Endothelial cell (in vitro differentiated cells): Measurements from ENCODE around the gene SEPTIN12. TPM values are rescaled to one million over a fixed set of nuclear protein-coding genes. Genes with fewer than 3 reads are reported as not detected.

Source experiments
- DNase-seq: peaks from one replicate; pipeline ENCODE4 v3.0.0; 2021; ENCODE audit warnings: low spot score
- H3K27ac Mint-ChIP-seq: one replicate; pipeline ENCODE4 v1.8.0; 2021; ENCODE audit warnings: mixed read lengths, inconsistent platforms; ENCODE audit not compliant: unreplicated experiment
- H3K27me3 Mint-ChIP-seq: one replicate; pipeline ENCODE4 v1.8.0; 2021; ENCODE audit warnings: mild to moderate bottlenecking, moderate library complexity, mixed read lengths, inconsistent platforms; ENCODE audit not compliant: unreplicated experiment
- H3K36me3 Mint-ChIP-seq: one replicate; pipeline ENCODE4 v1.8.0; 2021; ENCODE audit warnings: mild to moderate bottlenecking, low read depth, mixed read lengths, inconsistent platforms; ENCODE audit not compliant: unreplicated experiment
- H3K4me1 Mint-ChIP-seq: one replicate; pipeline ENCODE4 v1.8.0; 2021; ENCODE audit warnings: mild to moderate bottlenecking, mixed read lengths, inconsistent platforms; ENCODE audit not compliant: unreplicated experiment
- H3K4me3 Mint-ChIP-seq: one replicate; pipeline ENCODE4 v1.8.0; 2021; ENCODE audit warnings: mild to moderate bottlenecking, mixed read lengths, inconsistent platforms; ENCODE audit not compliant: unreplicated experiment
- H3K9me3 Mint-ChIP-seq: one replicate; pipeline ENCODE4 v1.8.0; 2021; ENCODE audit warnings: mixed read lengths, inconsistent platforms; ENCODE audit not compliant: unreplicated experiment
- CTCF ChIP-seq: fragments of 200-600 bp; sonication (generic); IDR thresholded peaks from one replicate; pipeline ENCODE4 v1.5.0; 2021; ENCODE audit warnings: antibody characterized with exemption; ENCODE audit not compliant: unreplicated experiment
- total RNA-seq: library from RNA; stranded (reverse); fragmentation: NEBNext Ultra II Directional; extraction: Animal tissue kit (Norgen Biotek cat#: 25700); gene quantifications from one replicate; pipeline ENCODE4 v1.2.1, GENCODE V29; 2021; ENCODE audit not compliant: unreplicated experiment

Gene SEPTIN12
- total RNA-seq, 1 donor from 2014 or later = 11.5 TPM

- H3K36me3 Mint-ChIP-seq = peaks cover 13% of the 10 kb centered on the region
- peaks cover 1% of the 10 kb centered on the region for H3K27me3 Mint-ChIP-seq
- no peak for TF ChIP-seq CTCF
These were observed 40.1 kb downstream of the SEPTIN12 start for GRCh38 chr16:4747906-4748681.

GRCh38 chr16:4746991-4747574 lies 41.1 kb downstream of the SEPTIN12 start:
- no peaks in the 10 kb centered on the region for H3K9me3 Mint-ChIP-seq
- H3K27me3 Mint-ChIP-seq = peaks cover 1% of the 10 kb centered on the region
- no peaks in the 10 kb centered on the region for H3K4me1 Mint-ChIP-seq
- no peak for DNase-seq
- H3K36me3 Mint-ChIP-seq = peaks cover 12% of the 10 kb centered on the region
- TF ChIP-seq CTCF = no peak
- H3K27ac Mint-ChIP-seq = no peak overlapping the region
- H3K4me3 Mint-ChIP-seq = no peak overlapping the region

More at GRCh38 chr16:4747906-4748681, 40.1 kb downstream of the SEPTIN12 start:
- H3K9me3 Mint-ChIP-seq = no peaks in the 10 kb centered on the region
- H3K4me1 Mint-ChIP-seq = no peaks in the 10 kb centered on the region
- H3K27ac Mint-ChIP-seq = no peak overlapping the region
- no peak for DNase-seq
- H3K4me3 Mint-ChIP-seq = no peak overlapping the region

- no peaks in the 10 kb centered on the region for H3K4me1 Mint-ChIP-seq
- H3K4me3 Mint-ChIP-seq = no peak overlapping the region
- H3K9me3 Mint-ChIP-seq = no peaks in the 10 kb centered on the region
- DNase-seq = no peak
- H3K36me3 Mint-ChIP-seq = peaks cover 7% of the 10 kb centered on the region
- no peak for TF ChIP-seq CTCF
- H3K27me3 Mint-ChIP-seq = peaks cover 1% of the 10 kb centered on the region
- H3K27ac Mint-ChIP-seq = no peak overlapping the region
These were observed 41.9 kb downstream of the SEPTIN12 start for GRCh38 chr16:4746215-4746614.

GRCh38 chr16:4745274-4745569 lies 42.9 kb downstream of the SEPTIN12 start:
- Mint-ChIP-seq H3K27me3 (peaks cover 1% of the 10 kb centered on the region), H3K27ac (no peak overlapping the region), H3K4me1 (no peaks in the 10 kb centered on the region), H3K36me3 (peaks cover 4% of the 10 kb centered on the region), H3K4me3 (no peak overlapping the region), H3K9me3 (no peaks in the 10 kb centered on the region)
- no peak for TF ChIP-seq CTCF
- no peak for DNase-seq

GRCh38 chr16:4744555-4745273 lies 43.4 kb downstream of the SEPTIN12 start:
- no peak for TF ChIP-seq CTCF
- H3K36me3 Mint-ChIP-seq = peaks cover 4% of the 10 kb centered on the region
- H3K4me1 Mint-ChIP-seq = no peaks in the 10 kb centered on the region
- no peak overlapping the region for H3K27ac Mint-ChIP-seq
- H3K27me3 Mint-ChIP-seq = peaks cover 1% of the 10 kb centered on the region
- H3K4me3 Mint-ChIP-seq = no peak overlapping the region
- H3K9me3 Mint-ChIP-seq = no peaks in the 10 kb centered on the region
- DNase-seq = no peak
